Activated CD4-positive, alpha-beta T cell treated with anti-CD3 and anti-CD28 coated beads, Interleukin-2, amount 50 U/mL, for 1 hour (primary cell): ENCODE data around the gene WEE2.
"Not testable (repeated sequence)": the region's sequence is repeated elsewhere in the genome, so short reads cannot be mapped to it uniquely, and the experiment has no call there.

Experiments
- DNase-seq: peaks from one replicate; pipeline ENCODE4 v3.0.0-alpha.2; 2020

Gene WEE2

DNA sequence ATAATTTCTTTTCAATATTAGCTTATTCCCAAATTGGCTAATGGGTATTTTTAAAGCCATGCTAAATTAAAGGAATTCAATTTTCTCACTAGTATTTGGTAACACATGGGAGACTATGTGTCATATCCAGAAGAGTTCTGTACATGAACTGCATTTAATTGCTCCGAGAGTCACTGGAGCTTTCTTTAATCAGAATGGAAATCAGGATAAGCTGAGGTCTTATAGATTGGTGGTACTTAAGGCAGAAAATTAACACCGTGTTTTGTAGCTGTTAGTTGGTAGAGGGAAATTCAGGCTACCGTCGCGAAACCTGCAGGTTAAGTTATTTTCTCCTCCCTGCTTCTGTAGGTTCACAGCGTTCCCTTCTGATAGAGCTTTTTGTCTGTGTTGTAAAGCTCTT is at the start of gene WEE2:
Gene WEE2 (plus strand): TSS at position 3 of the 400 bp plus-strand sequence. CDS start 406 bp downstream, outside the sequence.
- no peak for DNase-seq

DNA sequence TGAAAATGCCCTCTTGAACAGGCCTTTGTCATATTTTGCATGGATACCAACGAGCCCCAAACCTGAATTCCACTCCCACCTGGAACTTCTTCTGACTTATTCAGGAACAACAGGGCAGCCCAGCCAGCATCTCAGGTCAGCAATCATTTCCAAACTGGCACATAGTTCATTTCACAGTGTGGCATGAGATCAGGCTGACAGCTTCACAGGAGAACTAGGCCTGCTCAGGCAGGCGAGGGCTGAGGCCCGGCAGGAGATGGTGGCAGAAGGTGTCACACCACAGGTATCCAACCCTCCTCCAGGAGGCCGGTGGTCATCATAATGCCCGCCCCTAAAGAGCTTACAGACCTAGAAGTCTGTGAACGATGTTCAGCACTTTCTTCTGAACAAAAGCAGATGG is 48.7 kb upstream of the WEE2 start:
- DNase-seq, result no peak

DNA sequence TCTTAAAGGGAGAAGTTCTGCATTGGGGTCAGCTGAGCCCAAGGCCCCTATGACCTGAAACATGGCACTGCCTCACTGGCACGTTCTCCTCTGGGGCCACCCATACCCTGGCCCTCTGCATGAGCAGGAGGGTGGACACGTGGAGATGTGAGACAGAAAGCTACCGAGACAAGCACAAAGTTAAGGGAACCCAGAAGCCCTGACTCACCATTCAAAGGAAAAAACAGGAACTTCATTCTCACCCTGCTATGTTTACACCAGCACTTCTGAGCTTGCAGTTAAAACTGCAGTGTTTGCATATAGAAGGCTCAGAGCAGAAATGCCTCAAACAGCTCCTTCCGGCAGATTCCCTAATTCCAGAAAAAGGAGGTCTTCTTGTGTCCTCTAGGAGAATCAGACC is 47.9 kb upstream of the WEE2 start:
- no peak for DNase-seq

DNA sequence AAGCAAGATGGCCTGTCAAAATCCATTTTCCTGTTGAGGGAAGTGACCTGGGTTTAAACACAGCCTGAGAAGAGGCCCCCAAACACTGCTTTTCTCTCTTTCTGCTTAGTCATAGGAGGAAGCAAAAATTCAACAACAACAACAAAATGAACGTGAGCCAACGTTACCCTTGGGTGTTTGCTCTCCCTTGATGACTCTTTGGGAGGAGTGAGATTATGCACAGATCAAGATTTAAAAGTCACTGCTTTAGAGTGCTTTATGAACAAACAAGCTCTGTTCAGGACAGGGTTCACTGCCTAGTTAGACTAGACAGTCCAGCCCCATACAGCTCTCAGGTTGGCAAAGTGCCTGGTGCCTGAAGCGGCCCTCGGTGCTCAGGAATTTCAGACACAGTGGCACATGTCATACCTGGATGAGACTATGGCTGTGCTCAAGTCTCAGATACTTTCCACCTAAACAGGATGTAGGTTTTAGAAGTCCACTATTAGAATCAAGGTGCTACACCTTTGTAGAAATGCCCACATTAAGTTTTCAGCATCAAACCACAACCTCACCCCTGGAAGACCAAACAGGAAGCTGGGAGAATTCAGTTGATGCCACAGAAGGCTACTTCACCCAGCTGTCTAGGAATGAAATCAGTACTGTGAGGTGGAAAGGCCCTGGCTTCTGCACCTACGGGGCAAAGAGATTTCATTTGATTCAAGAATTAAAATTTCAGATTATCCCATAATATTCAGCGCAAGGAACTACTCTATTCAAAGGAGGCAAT is 44.9 kb upstream of the WEE2 start:
- no peak for DNase-seq

DNA sequence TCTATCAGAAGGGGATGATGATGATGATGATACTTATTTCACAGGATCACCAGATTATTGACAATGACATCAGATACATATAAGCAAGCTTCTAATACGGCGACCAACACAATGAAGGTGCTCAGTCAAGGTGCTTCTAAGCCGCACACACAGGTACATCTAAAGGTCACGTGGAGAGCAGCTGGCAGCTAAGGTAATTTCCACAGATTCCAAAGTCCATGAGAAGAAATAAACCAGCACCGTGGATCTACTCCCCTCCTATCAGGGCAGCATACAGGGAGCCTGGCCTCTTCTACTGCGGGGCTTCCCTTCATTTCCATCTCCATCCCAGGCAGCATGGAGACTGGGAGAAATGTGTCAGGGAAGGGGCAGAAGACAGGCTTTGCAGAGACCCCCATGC is 43.7 kb upstream of the WEE2 start:
- DNase-seq, result no peak

DNA sequence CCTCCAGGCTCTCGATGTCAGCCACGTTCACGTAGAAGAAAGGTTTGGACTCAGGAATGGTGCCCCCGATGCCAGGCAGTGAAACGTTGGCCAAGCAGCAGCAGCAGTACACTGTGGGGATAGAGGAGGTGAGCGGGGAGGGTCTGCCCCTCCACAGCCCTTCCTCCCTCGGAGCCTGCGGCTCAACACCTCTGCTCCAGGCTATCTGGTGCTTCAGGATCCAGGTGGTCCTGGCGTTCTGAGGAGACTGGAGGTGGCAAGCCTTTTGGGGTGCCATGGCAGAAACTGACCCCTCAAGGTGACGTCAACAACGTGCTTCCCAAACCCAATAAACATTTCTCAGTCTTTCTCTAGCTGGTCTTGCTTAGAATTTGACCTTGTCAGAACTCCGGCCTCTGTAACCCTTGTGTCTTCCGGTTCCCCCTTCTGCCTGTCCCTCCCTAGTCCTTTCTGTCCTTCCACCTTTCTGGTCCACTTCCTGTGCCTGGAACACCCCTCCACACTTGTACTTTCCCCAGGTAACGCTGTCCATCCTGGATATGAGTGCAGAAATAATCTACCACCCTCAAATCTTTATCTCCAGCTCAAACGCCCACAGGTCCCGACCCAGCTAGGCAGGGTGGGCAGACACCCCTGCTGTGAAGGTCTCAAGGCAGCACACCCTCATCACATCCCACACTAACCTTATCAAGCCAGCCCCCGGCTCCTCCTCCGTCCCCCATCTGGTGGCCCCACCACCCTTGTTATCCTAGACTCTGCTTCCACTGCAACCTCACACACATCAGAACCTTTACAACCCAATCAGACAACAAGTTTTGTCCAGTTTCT is 42.7 kb upstream of the WEE2 start:
- DNase-seq, result no peak

DNA sequence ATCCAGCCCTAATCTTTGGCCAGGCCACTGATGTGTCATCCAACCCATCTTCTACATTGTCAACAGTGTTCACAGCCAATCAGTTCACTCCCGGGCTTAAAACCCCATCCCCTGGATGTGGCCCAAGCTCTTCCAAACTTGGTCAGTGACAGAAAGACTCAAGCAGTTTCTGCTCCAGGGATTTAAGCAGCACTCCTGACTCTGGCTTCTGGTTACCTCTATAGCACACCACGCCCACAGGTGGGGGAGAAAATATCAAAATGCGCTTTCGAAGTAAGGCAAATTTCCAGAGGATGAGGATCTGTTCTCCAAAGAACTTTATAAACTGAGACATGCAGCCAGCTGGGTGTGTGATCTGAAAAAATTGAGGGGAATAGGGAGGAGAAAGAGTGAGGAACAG is 42.1 kb upstream of the WEE2 start:
- DNase-seq, result no peak

DNA sequence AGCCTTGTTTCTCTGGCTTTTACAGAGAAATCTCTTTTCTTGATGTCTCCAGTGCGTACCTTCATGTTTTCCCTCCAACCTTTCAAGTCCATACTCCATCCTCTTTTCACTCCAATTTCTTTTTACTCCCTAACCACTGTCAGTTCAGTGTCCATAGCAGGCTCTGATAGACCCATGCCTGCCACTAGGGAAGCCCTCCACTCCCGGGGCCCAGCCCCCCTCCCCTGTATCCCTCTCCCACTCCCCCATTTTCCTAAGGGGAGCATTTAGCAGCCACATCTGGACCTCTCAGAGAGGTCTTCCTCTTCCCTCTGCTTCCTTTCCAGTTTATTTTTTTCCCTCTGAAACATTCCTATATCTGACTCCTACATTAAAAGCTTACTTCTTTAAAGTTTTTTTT is 39.3 kb upstream of the WEE2 start:
- DNase-seq, result no peak

DNA sequence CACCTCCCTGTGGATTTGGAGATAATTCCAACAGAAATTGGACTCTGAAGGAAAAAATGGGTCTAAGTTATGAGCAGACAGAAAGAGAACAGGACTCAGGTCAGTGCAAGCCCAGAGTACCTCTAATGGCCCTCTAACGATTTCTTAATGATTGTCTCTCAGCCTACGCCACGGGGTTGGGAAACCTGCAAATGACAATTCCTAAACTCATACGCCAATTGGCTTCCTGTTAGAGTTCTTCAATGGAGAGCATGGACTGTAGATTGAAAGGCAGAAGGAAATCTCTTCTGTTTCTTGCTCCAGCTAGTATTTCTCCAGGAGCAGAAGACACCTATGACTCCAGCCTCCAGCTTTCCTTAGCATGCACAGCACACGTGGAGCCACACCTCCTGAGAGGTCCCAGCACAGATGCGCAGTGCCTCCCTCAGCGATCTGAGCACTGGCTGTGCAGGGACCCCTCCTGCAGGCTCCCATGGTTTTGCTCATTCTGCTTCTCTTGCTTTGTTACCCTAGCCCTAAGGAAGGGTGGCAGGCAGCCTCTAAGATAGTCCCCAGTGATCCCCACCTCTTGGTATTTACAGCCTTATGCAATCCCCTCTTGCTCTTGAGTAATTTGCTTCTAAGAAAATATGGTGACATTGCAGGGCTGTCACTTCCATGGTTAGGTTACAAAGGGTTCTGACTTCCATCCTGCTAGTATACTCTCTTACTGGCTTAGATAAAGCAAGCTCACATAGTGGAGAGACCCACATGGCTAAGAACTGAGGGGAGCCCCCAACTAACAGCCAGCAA is 36.3 kb upstream of the WEE2 start:
- no peak for DNase-seq

DNA sequence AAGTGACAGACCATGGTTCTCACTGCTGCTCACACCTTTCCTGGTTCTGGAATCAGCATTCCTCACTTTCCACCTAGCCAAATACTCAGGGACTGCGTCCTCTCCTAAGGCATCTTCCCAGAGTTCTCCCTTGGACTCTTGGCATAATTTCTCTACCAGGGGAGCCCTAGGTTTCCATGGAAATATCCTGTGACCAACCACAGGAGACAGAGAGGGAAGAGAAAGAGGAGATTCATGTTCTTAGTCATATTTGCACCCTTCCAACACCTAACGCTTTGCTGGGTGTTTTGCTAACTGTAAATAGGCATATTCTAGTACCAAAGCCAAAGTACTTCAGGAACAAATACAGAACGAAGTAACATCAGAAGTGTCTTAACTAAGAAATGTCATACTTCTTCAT is 34.8 kb upstream of the WEE2 start:
- DNase-seq, result no peak

DNA sequence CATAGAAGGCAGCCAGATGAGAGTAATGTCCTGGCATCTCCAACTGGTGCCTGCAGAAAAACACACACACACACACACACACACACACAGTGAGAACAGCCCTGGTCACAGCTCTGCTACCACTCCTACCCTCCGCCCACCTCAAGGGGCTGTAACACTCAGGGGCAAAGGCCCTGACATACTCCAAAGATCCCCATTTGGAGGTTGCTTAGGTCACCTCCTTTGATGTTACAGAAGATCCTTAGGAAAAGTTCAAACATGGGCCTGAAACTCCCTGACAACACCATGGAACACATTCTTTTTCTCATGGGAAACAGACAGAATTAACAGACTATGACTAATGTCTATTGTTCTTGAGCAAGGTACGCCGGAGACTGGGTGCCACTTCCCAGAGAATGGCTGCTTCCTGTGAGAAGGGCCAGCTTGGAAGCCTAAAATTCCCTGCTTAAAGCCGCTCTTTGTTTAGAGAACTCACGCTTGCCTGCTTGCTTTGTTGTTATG is 33.9 kb upstream of the WEE2 start:
- no peak for DNase-seq

DNA sequence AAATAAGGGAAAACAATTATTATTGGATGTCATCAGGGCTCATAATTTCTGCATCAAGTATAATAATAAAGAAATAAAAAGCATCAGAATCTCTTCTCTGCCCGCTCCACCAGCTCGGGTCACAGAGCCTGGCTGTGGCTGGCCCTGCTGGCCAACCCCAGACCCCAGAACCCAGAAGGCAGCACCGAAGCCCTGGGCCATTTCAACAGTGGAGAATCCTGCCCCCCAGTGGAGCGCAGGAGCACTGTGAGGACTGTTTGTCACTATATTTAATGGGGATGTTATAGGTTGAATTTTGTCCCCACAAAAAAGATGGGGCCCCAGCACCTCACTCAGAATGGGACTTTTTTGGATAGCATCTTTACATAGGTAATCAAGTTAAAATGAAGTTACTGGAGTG is 33.5 kb upstream of the WEE2 start:
- no peak for DNase-seq

DNA sequence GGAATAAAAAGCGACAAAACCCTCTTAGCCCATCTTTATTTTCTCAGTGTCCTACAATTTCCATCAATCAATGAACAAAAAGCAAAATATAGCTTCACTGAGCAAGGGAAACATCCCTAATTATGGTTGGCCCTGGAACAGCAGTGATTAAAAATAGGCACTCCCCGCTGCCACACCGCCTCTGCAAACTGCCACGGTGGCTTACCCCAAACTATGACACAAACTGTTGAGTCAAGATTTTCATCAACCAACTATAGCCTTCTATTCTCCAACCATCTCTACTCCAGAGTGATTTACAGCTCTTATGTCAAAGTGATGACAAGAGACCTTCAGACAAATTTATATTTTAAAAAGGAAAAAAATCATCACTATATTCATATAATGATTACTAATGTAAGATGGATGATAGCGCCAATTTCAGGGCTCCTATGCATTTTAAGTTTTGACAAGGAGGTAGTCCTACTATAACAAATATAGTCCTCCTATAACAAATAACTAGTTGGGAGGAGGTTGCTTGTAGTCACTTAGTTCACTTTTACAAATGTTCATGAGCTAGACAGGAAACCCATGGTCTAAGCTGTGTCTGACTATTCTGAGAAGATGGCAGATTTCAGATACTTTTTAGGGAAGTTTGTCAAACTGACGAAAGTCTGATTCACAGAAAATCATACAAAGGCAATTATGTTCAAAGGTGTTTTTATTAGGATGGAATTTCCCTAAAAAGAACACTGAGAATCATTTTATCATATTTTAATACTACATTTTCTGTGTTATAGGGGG is 32.5 kb upstream of the WEE2 start:
- DNase-seq, result no peak

DNA sequence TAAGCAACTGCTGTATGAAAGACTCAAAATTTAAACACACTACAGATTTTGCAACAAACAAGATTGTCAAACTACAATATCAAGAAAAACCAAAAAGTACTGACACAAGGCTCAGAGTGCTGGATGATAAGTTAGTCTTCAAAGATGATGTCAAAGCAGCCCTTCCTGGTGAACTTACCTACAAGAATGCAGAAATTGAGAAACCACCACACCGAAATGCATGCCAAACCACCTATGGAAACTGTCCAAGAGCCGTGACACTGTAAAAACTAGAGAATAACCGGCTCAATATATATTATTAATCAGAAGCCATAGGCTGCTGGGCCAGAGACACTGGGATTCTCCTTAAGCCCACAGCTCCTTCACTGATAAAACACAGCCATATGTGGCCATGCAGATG is 31.5 kb upstream of the WEE2 start:
- no peak for DNase-seq

DNA sequence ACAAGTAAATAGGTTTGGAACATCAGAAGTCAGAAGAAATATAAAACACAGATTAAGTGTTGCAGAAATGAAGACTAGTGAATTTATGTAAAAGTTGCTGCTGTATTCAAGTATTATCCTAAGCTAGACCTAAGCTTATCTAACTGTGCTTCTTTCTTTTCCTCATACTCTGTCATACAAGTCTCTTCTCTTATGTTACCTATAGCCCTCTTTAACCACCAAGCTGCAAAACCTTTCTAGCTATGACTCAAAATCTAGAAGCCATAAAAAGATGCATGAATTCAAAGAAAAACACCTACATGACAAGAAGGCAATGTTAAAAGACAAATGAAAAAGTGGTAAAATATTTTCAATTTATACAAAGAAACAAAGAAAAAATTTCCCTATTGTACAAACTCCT is 29.1 kb upstream of the WEE2 start:
- no peak for DNase-seq

DNA sequence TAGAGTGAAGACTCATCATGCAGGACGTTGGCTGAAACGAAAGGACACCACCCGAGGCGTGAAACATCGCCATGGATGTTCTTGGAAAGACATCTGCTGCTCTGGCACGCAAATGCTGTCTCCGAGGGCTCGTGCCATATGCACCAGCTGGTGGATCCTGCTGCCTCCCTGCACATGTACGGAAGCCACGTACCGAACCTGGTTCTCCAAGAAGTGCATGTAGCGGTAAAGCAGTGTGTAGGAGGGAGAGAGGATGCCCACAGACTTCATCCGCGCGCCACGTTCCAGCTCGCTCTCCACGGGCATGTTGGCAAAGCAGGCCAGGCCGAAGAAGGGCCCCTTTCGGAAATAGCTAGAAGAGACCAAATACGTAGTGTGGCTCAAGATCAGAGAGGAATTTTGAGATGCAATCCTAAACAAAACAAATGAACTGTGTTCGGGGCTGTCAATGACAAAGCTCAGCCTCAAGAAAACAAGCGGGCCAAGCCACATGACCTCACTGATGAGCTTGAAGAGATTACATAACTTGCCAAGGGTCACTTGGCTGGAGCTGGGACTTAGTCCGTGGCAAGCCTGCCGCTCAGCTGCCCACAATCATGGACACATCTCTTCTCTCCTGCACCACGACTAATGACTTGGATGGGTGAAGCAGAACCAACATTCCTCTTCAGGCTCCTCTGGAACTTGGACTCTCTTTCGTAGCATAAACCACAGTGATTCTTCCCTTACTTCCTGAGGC is 22.7 kb upstream of the WEE2 start:
- DNase-seq, result no peak

DNA sequence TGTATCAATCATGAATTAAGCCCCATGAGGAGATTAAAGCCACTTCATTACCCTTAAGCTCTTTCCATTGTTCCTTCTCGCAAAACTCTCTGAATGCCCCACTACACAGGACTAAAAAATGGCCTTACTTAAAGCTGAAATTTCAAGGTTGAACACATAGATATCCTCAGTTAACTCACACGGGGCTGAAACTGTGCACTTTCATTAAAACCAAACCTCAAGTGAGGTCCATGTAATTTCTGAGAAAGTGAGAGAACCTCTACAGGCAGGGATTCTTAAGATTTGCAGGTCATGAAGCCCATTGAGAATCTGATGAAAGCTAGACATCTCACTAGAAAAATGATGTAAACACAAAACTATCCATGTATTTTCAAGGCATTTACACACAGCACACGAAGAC is 22.1 kb upstream of the WEE2 start:
- DNase-seq, result no peak

DNA sequence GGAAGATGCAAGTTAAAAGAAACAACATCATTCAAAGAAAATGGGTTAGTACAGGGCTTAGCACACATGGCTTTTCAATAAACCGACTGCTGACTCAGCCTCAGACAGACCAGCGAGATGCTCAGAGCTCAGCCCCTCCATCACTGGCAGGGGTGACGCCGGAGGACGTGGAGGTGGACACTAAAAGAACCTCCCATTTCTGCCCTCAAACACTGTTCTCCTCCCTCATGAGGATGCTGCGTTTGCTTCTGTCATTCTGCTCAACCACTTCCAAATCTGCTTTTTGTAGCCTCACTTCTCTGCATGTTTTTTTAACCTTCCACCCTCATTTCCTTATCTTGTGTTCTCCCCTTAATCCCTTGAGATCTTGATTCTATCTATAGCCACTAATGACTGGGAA is 21.5 kb upstream of the WEE2 start:
- DNase-seq, result no peak

DNA sequence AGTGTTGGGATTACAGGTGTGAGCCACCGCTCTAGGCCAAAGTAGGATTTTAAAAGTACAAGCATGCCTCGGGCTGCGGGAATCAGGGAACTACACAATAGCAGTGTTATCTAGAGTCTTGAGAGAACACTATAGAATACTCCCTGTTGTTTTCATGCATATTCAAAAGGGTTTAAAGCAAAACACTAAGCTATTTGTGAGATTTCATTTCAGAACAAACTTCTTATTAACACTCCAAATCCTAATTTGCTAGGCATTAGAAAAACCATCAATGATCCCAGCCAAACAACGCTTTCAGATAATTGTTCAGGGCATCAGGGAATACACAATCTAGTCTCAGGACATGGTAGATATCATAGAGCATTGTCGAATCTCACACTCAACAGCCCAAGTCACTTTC is 20.1 kb upstream of the WEE2 start:
- DNase-seq, result no peak

DNA sequence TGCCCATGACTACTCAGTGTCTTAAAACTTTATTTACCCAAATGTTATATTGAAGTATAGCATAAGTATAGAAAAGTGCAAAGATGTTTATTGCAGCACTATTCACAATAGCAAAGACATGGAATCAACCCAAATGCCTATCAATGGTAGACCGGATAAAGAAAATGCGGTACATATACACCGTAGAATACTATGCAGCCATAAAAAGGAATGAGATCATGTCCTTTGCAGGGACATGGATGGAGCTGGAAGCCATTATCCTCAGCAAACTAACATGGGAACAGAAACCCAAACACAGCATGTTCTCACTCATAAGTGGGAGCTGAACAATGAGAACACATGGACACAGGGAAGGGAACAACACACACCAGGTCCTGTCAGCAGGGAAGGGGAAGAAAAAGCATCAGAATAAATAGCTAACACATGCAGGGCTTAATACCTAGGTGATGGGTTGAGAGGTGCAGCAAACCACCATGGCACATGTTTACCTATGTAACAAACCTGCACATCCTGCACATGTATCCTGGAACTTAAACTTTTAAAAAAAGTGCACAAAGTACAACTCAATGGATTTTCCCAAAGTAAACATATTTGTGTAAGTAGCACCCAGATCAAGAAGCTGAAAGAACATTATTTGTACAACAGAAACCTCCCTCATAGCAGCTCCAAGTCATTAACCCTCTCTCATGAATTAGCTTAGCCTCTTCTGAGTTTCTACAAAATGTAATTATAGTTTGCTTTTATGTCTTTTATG is 18.9 kb upstream of the WEE2 start:
- not testable (repeated sequence) for DNase-seq

DNA sequence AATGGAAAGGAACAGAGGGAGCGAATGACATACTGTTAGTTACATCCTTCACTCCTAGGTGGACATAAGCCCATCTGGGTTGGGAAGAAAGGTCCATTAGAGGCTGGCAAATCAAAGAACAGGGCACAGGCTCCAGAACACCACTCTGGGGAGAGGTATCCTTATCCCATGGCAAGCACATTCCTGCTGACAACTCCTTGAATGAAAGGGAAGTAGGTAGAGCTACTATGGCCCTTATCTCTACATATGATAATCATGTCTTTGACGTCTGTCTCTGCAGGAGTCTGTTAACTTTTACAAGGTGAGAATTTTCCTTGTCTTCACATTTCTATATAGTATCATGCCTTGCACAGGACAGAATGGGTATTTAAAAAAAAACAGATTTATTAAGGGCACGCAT is 16.6 kb upstream of the WEE2 start:
- DNase-seq, result no peak
